Right lobe of liver (tissue), 6 donors: ENCODE data around the gene NR2F1-AS1. TPM values are rescaled to one million over a fixed set of nuclear protein-coding genes. Genes with fewer than 3 reads are reported as not detected.

ENCODE experiments used
- ATAC-seq, 4 donors: fragments of 200-7000 bp; cut with Tn5 transposase; one replicate each; pipeline ENCODE4 v1.9.1; 2020; ENCODE audit warnings: mild to moderate bottlenecking in 4 of 4, moderate library complexity in 4 of 4
- DNase-seq, 3 donors: peaks; one replicate each; pipeline ENCODE4 v3.0.0-alpha.2; 2020
- H3K27ac ChIP-seq, 3 donors: fragments of 200-600 bp; one replicate each; pipeline ENCODE4 v1.8.0; 2022
- H3K27me3 ChIP-seq, 2 donors: fragments of 200-600 bp; one replicate each; pipeline ENCODE4 v1.8.0; 2022
- H3K36me3 ChIP-seq, 4 donors: fragments of 200-600 bp; sonication (generic) in 1 of 4; one replicate each; pipeline versions ENCODE4 v1.5.1 to v1.8.0; 2017 to 2022; ENCODE audit warnings: control low read depth in 1 of 4
- H3K4me1 ChIP-seq, 4 donors: fragments of 200-600 bp; sonication (generic) in 1 of 4; one replicate each; pipeline versions ENCODE4 v1.5.1 to v1.8.0; 2017 to 2022; ENCODE audit warnings: control low read depth in 1 of 4
- H3K4me3 ChIP-seq, 3 donors: fragments of 200-600 bp; one replicate each; pipeline ENCODE4 v1.8.0; 2022
- H3K9me3 ChIP-seq, 4 donors: fragments of 200-600 bp; sonication (generic) in 1 of 4; one replicate each; pipeline versions ENCODE4 v1.5.1 to v1.8.0; 2017 to 2022; ENCODE audit warnings: control low read depth in 1 of 4
- CTCF ChIP-seq, 4 donors: fragments of 200-600 bp in 3 of 4; fragments of 450-650 bp in 1 of 4; IDR thresholded peaks; one replicate each; pipeline versions ENCODE4 v1.5.1 to v1.8.0; 2016 to 2022; ENCODE audit warnings: antibody characterized with exemption in 4 of 4, mild to moderate bottlenecking in 2 of 4
- POLR2A ChIP-seq: fragments of 450-650 bp; IDR thresholded peaks from one replicate; pipeline ENCODE4 v1.6.1; 2017; ENCODE audit warnings: antibody characterized with exemption, mild to moderate bottlenecking
- WGBS: methylation state at CpG from one replicate; pipeline ENCODE4 v1.1.6; 2018; ENCODE audit warnings: low coverage, low lambda C conversion rate; ENCODE audit not compliant: insufficient coverage; ENCODE audit errors: missing lambda C conversion rate; 5-methylcytosine and 5-hydroxymethylcytosine counted together
- intact Hi-C, 2 donors: fragments of 100-400 bp; cut with DNase I; formaldehyde crosslinking; loops; one replicate each; pipeline versions ENCODE4 v1.11.2 to v1.14.1; 2022
- total RNA-seq, 6 experiments: library from RNA; depleted of rRNA in 2 of 6; stranded (reverse); fragments of >200 nt in 2 of 6; fragmentation: NEBNext Ultra II Directional in 3 of 6; extraction: Animal tissue kit (Norgen Biotek cat#: 25700) in 3 of 6; gene quantifications; one replicate each; pipeline versions ENCODE4 v1.1.0 to v1.2.4, GENCODE V29; 2016 to 2023
- donor health status: DM: no; HTN: yes; CAD: no.
- donor health status: DM: no; HTN: no; CAD: no.
- donor health status: DM: no; HTN: no; CAD: no.
- donor health status: DM: no; HTN: yes; CAD: no.
- donor health status: DM: no; HTN: yes; CAD: no.

Gene NR2F1-AS1
- total RNA-seq, 6 experiments from 2014 or later: 1.2 to 3.8 (median 2.3) TPM

- WGBS: 37% methylated on average over 2 of the region's 2 CpGs
- no peak for ATAC-seq
- Histone ChIP-seq H3K4me1 (no peaks in the 10 kb centered on the region), H3K4me3 (no peak overlapping the region), H3K27me3 (no peaks in the 10 kb centered on the region), H3K9me3 (no peaks in the 10 kb centered on the region), H3K27ac (no peak overlapping the region), H3K36me3 (no peaks in the 10 kb centered on the region)
- DNase-seq: no peak
- TF ChIP-seq POLR2A: no peak
- no peak for TF ChIP-seq CTCF (IDR thresholded peaks at IDR 0.05)
- intact Hi-C loops: no loop called here
Observed at GRCh38 chr5:93378073-93378472, 202.9 kb downstream of the NR2F1-AS1 start.

GRCh38 chr5:93371893-93372292, 209.1 kb downstream of the NR2F1-AS1 start:
- ATAC-seq: no peak
- 60% methylated on average over 1 of the region's 2 CpGs for WGBS

GRCh38 chr5:93364378-93364777, 216.6 kb downstream of the NR2F1-AS1 start:
- WGBS: 53% methylated on average over 2 of the region's 2 CpGs
- Histone ChIP-seq H3K27ac (no peak overlapping the region), H3K4me3 (no peak overlapping the region), H3K36me3 (no peaks in the 10 kb centered on the region), H3K27me3 (no peaks in the 10 kb centered on the region), H3K4me1 (no peaks in the 10 kb centered on the region), H3K9me3 (no peaks in the 10 kb centered on the region)
- ATAC-seq (no peak), DNase-seq (no peak)
- no peak for TF ChIP-seq CTCF (IDR thresholded peaks at IDR 0.05)
- TF ChIP-seq POLR2A: no peak
- intact Hi-C loops: no loop called here

More at GRCh38 chr5:93371893-93372292, 209.1 kb downstream of the NR2F1-AS1 start:
- TF ChIP-seq POLR2A: no peak
- no peak for TF ChIP-seq CTCF (IDR thresholded peaks at IDR 0.05)
- intact Hi-C loops: no loop called here
- Histone ChIP-seq H3K27ac (no peak overlapping the region), H3K36me3 (no peaks in the 10 kb centered on the region), H3K4me3 (no peak overlapping the region), H3K27me3 (no peaks in the 10 kb centered on the region), H3K9me3 (no peaks in the 10 kb centered on the region), H3K4me1 (no peaks in the 10 kb centered on the region)
- DNase-seq: no peak

GRCh38 chr5:93360436-93361088, 220.5 kb downstream of the NR2F1-AS1 start:
- H3K4me1 ChIP-seq: no peaks in the 10 kb centered on the region
- no peaks in the 10 kb centered on the region for H3K9me3 ChIP-seq
- no peaks in the 10 kb centered on the region for H3K36me3 ChIP-seq
- DNase-seq (no peak), ATAC-seq (no peak)
- TF ChIP-seq POLR2A (no peak), CTCF (IDR thresholded peaks at IDR 0.05) (no peak)
- no peak overlapping the region for H3K4me3 ChIP-seq
- 58% methylated on average over 5 of the region's 5 CpGs for WGBS
- intact Hi-C loops: no loop called here
- no peak overlapping the region for H3K27ac ChIP-seq
- no peaks in the 10 kb centered on the region for H3K27me3 ChIP-seq
